HG03457 (cell line): Measurements from ENCODE around the gene AMPH.
A peak's percentile ranks its signal among the peaks of the same experiment; 100 is the strongest.
"Not testable (repeated sequence)": the region's sequence is repeated elsewhere in the genome, so short reads cannot be mapped to it uniquely, and the experiment has no call there.

Source experiments
- ATAC-seq: cut with Tn5 transposase; IDR thresholded peaks from one replicate; pipeline ENCODE4 v1.9.1; 2021; ENCODE audit warnings: moderate number of reproducible peaks; ENCODE audit not compliant: unreplicated experiment

AMPH gene

DNA sequence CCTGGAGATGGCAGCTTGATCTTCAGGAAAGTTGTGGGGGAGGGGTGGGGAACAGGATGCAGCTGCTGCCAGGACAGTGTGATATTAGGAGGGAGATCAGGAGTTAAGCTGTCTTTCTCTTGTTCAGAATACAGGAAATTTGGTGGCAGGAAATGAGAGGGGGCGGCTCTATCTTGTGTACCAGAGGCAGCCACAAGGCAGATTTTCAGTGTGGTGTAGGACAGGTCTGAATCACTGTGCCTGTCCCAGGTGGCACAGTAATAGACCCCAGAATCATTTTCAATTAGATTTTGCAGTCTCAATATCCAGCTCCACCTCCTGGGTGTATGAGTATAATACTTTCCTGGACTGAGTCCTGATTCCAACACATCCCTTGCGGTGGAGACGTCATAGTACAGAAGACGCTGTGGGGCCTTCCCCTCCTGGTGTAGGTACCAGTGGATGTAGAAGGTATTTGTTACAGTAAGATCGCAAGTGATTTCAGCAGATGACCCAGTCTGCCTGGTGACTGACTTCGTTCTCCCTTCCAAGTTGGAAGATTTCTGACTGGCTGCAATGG, 272.8 kb downstream of the AMPH start:
- ATAC-seq, result not testable (repeated sequence)

DNA sequence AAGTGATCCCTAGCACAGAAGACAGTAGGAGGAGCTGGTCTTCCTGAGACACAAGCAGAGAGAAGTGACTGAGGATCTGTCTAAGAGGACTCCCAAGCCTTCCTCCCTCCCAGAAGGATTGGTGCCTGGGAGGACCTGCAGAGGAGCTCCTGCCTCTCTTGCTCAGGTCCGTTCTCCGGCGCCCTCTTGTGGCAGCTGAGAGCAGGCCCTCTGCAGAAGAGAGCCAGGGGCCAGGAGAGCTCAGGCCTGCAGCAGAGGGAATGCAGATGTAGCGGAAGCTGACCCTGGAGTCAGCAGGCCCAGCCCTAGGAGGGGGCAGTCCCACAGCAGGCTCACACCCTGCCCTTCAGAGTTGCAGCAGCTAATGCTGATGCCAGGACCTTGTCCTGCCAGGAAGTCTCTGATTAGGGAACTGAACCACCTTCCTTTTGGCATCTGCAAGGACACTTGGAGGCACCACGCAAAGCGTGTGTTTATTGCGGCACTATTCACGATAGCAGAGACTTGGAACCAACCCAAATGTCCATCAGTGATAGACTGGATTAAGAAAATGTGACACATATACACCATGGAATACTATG, 276.8 kb downstream of the AMPH start:
- ATAC-seq, result not testable (repeated sequence)

DNA sequence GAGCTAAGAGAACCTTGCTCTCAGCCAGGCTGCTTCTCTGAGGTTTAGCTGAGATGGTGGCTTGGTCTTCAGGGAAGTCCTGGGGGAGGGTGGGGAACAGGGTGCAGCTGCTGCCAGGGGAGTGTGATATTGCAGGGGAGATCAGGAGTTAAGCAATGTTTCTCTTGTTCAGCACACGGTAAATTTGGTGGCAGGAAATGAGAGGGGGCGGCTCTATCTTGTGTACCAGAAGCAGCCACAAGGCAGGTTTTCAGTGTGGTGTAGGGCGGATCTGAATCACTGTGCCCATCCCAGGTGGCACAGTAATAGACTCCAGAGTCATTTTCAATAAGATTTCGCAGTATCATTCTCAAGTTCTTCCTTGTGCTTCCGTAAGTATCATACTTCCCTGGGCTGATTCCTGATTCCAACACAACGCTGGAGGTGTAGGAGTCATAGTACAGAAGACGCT, 277.7 kb downstream of the AMPH start:
- ATAC-seq, result peak; percentile 34

DNA sequence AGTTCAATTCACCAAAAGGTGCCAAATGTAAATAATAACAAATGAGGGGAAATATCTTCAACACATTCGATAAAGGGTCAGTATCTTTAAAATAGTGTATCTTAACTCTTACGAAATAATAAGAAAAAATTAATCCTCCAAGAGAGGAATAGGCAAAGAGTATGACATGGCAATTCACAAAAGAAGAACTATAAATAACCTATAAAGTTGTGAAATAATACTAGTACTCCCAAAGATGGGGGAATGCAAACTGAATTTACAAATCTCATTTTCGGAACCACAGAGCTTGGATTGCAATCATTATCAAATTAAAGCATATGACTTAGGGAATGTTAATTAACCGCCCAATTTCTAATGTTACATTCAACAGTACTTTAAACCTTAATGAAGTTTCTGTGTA, 279.6 kb downstream of the AMPH start:
- no peak for ATAC-seq

DNA sequence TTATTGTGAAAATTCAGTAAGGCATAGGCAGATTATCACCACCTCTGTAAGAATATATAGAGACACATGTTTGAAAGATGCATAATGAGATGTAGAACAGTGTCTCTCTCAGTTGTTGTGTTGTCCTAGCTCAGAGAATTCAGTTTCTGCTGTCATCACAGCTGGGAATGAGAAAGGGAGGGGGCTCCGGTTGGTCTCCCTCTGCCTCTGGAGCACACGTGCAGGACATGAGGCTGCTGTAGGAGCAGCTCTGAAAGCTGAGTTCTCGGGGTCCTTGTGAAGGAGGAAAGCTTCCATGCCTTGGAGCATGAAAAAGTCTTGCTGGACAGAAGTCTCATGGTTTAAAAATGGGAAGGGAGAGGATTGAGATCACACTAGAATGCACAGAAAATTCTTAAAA, 280.4 kb downstream of the AMPH start:
- ATAC-seq, result not testable (repeated sequence)

DNA sequence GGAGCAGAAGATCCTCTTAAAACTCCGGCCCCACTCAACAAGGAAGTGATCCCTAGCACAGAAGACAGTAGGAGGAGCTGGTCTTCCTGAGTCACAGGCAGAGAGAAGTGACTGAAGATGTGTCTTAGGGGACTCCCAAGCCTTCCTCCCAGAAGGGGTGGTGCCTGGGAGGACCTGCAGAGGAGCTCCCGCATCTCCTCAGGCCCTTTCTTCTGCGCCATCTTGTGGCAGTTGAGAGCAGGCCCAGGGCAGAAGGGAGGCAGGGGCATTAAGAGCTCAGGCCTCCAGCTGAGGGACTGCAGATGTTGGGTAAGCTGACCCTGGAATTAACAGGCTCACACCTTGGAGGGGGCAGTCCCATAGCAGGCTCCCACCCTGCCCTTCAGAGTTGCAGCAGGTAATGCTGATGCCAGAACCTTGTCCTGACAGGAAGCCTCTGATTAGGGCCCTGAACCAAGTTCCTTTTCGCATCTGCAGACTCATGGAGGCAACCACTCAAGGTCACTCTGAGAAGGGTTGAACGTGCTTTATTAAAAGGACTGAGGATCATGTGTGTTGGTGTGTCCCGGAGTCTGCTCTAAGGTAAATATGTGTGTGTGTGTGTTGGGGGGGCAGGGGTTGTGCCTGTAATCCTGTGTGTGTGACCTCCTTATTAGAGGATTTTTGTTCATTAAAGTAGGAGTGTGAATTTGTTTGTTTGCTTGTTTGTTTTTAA, 281.1 kb downstream of the AMPH start:
- peak; percentile 54 for ATAC-seq

DNA sequence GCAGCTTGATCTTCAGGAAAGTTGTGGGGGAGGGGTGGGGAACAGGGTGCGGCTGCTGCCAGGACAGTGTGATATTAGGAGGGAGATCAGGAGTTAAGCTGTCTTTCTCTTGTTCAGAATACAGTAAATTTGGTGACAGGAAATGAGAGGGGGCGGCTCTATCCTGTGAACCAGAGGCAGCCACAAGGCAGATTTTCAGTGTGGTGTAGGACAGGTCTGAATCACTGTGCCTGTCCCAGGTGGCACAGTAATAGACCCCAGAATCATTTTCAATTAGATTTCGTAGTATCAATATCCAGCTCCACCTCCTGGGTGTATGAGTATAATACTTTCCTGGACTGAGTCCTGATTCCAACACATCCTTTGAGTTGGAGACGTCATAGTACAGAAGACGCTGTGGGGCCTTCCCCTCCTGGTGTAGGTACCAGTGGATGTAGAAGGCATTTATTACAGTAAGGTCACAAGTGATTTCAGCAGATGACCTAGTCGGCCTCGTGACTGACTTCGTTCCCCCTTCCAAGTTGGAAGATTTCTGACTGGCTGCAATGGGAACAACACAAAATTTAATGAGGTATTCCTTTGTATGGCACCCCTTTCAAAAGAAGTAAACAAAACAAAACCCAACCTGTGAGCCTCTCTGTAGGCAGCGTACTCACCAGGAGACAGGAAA, 281.9 kb downstream of the AMPH start:
- ATAC-seq, result not testable (repeated sequence)

DNA sequence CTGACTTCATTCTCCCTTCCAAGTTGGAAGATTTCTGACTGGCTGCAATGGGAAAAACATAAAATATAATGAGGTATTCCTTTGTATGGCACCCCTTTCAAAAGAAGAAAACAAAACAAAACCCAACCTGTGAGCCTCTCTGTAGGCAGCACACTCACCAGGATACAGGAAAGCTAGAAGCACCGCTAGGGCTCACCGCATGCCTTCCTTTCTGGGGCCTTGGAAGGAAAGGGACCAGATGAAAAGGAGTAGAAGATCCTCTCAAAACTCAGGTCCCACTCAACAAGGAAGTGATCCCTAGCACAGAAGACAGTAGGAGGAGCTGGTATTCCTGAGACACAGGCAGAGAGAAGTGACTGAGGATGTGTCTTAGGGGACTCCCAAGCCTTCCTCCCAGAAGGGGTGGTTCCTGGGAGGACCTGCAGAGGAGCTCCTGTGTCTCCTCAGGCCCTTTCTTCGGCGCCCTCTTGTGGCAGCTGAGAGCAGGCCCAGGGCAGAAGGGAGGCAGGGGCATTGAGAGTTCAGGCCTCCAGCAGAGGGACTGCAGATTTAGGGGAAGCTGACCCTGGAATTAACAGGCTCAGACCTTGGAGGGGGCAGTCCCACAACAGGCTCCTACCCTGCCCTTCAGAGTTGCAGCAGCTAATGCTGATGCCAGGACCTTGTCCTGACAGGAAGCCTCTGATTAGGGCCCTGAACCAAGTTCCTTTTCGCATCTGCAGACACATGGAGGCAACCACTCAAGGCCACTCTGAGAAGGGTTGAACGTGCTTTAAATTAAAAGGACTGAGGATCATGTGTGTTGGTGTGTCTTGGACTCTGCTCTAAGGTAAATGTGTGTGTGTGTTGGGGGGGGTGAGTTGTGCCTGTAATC, 285.6 kb downstream of the AMPH start:
- ATAC-seq, result peak; percentile 45

DNA sequence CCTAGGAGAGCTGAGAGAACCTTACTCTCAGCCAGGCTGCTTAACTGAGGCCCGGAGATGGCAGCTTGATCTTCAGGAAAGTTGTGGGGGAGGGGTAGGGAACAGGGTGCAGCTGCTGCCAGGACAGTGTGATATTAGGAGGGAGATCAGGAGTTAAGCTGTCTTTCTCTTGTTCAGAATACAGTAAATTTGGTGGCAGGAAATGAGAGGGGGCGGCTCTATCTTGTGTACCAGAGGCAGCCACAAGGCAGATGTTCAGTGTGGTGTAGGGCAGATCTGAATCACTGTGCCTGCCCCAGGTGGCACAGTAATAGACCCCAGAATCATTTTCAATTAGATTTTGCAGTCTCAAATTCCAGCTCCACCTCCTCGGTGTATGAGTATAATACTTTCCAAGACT, 286.4 kb downstream of the AMPH start:
- ATAC-seq, result peak; percentile 44

DNA sequence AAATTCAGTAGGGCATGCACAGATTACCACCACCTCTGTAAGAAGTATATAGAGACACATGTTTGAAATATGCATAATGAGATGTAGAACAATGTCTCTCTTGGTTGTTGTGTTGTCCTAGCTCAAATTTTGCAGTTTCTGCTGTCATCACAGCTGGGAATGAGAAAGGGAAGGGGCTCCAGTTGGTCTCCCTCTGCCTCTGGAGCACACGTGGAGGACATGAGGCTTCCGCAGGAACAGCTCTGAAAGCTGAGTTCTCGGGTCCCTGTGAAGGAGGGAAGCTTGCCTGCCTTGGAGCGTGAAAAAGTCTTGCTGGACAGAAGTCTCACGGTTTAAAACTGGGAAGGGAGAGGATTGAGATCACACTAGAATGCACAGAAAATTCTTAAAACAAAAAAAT, 289.0 kb downstream of the AMPH start:
- ATAC-seq, result not testable (repeated sequence)

DNA sequence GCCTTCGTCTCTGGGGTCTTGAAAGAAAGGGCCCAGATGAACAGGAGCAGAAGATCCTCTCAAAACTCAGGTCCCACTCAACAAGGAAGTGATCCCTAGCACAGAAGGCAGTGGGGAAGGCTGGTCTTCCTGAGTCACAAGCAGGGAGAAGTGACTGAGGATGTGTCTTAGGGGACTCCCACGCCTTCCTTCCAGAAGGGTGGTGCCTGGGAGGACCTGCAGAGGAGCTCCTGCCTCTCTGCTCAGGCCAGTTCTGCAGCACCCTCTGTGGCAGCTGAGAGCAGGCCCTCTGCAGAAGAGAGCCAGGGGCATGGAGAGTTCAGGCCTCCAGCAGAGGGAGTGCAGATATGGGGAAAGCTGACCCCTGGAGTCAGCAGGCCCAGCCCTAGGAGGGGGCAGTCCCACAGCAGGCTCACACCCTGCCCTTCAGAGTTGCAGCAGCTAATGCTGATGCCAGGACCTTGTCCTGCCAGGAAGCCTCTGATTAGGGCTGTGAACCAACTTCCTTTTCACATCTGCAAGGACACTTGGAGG, 289.9 kb downstream of the AMPH start:
- not testable (repeated sequence) for ATAC-seq

DNA sequence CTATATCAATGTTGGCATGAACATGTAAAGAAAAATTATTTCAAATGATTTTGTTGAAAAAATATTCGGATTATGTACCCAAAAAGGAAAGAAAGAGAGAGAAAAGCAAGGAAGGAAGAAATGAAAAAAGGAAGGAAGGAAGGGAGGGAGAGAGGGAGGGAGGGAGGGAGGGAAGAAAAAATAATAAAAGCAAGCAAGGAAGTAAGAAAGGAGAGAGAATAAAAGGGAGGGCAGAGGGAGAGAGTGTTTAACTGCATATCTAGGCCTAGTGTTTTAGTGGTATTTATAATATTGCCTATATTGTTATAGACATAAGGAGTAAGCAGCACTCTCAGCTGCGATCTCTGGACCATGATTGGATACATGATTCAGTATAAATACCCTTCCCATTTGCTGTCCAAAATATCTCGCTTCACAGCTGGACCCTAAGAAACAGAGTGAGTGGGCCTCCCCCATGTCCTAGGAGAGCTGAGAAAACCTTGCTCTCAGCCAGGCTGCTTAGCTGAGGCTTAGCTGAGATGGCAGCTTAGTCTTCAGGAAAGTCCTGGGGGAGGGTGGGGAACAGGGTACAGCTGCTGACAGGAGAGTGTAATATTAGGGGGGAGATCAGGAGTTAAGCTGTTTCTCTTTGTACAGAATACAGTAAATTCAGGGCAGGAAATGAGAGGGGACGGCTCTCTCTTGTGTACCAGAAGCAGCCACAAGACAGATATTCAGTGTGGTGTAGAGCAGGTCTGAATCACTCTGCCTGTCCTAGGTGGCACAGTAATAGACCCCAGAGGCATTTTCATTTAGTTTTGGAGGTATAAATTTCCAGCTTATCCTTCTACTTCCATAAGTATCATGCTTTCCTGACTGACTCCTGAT, 291.0 kb downstream of the AMPH start:
- ATAC-seq, result no peak

DNA sequence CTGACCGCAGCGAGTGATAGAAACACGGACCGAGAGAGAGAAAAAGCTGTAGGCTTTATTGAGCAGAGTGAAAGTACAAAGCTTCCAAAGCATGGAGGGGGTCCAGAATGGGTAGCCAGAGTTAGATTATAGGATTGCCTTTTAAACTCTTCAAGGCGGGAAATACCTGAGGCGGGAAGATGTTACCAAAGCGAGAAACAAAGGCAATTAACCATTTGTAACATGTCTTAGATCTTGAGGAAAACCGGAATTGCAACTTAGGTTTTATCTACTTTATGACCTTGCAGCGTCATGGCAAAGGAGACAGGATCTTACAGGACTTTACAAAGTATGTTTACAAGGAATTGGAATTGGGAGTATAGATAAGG, 295.0 kb downstream of the AMPH start:
- ATAC-seq, result not testable (repeated sequence)

DNA sequence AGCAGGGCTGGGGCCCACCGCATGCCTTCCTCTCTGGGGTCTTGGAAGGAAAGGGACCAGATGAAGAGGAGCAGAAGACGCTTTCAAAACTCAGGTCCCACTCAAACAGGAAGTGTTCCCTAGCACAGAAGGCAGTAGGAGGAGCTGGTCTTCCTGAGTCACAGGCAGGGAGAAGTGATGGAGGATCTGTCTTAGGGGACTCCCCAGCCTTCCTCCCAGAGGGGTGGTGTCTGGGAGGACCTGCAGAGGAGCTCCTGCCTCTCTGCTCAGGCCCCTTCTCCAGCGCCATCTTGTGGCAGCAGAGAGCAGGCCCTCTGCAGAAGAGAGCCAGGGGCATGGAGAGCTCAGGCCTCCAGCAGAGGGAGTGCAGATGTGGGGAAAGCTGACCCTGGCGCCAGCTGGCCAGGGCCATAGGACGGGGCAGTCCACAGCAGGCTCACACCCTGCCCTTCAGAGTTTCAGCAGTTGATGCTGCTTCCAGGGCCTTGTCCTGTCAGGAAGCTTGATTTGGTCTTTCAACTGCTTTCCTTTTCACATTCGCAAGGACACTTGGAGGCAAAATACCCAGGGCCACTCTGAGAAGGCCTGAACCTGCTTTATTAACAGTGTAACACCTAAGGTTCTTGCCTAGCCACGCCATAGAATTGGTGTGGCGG, 295.6 kb downstream of the AMPH start:
- peak; percentile 98 for ATAC-seq

DNA sequence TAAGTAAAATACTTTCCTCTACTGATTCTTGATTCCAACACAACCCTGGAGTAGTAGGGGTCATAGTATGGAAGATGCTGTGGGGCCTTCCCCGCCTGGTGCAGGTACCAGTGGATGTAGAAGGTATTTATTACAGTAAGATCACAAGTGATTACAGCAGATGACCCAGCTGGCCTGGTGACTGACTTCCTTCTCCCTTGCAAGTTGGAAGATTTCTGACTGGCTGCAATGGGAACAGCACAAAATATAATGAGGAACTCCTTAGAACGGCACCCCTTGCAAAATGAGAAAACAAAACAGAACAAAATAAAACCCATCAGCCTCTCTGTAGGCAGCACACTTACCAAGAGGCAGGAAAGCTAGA, 296.1 kb downstream of the AMPH start:
- ATAC-seq, result no peak

DNA sequence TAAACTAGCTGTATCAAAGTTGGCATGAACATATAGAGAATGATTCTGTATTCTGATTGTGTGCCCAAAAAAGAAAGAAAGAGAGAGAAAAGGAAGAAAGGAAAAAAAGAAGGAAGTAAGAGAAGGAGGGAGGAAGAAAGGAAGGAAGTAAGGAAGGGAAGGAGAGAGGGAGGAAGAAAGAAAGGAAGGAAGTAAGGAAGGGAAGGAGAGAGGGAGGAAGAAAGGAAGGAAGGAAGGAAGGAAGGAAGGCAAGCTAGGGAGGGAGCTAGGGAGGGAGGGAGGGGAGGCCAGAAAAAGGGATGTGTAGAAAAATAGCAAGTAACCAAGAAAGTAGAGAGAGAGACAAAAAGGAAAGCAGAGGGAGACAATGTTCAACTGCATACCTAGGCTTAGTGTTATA, 297.0 kb downstream of the AMPH start:
- no peak for ATAC-seq
